Sigmoid colon (tissue), 7 donors: ENCODE measurements around the gene MC1R. TPM values are rescaled to one million over a fixed set of nuclear protein-coding genes. Genes with fewer than 3 reads are reported as not detected.

Source experiments
- DNase-seq: peaks from one replicate; pipeline ENCODE4 v3.0.0-alpha.2; 2019
- H3K27ac ChIP-seq, 4 donors: fragments of 200-600 bp; sonication (generic); one replicate each; pipeline ENCODE4 v1.5.1; 2016 to 2019; ENCODE audit warnings: mild to moderate bottlenecking in 1 of 4
- H3K27me3 ChIP-seq, 3 donors: fragments of 200-600 bp; sonication (generic); one replicate each; pipeline ENCODE4 v1.5.1; 2019; ENCODE audit warnings: mild to moderate bottlenecking in 1 of 3
- H3K36me3 ChIP-seq, 4 donors: fragments of 200-600 bp; sonication (generic); one replicate each; pipeline ENCODE4 v1.5.1; 2016 to 2019
- H3K4me1 ChIP-seq, 4 donors: fragments of 200-600 bp; sonication (generic); one replicate each; pipeline ENCODE4 v1.5.1; 2017 to 2019
- H3K4me3 ChIP-seq, 4 donors: fragments of 200-600 bp; sonication (generic); one replicate each; pipeline ENCODE4 v1.5.1; 2017 to 2019; ENCODE audit warnings: mild to moderate bottlenecking in 2 of 4, moderate library complexity in 1 of 4
- H3K9me3 ChIP-seq, 4 donors: fragments of 200-600 bp in 3 of 4; sonication (generic) in 3 of 4; one replicate each; pipeline versions ENCODE4 v1.5.1 to v1.6.1; 2013 to 2019
- CTCF ChIP-seq, 4 experiments: fragments of 450-650 bp in 3 of 4; fragments of 200-600 bp in 1 of 4; IDR thresholded peaks; one replicate each; pipeline ENCODE4 v1.5.1; 2016 to 2019; ENCODE audit warnings: antibody characterized with exemption in 4 of 4, mild to moderate bottlenecking in 3 of 4, moderate library complexity in 2 of 4
- EP300 ChIP-seq, 4 donors: sonication (generic); formaldehyde crosslinking; IDR thresholded peaks; one replicate each; pipeline ENCODE4 v1.6.1; 2017; ENCODE audit warnings: antibody characterized with exemption in 4 of 4
- POLR2A ChIP-seq, 2 donors: fragments of 450-650 bp; IDR thresholded peaks; one replicate each; pipeline ENCODE4 v1.6.1; 2016; ENCODE audit warnings: antibody characterized with exemption in 2 of 2, mild to moderate bottlenecking in 2 of 2, moderate library complexity in 2 of 2
- POLR2AphosphoS5 ChIP-seq, 4 donors: sonication (generic); formaldehyde crosslinking; IDR thresholded peaks; one replicate each; pipeline ENCODE4 v1.6.1; 2017; ENCODE audit warnings: antibody characterized with exemption in 4 of 4
- WGBS, 2 donors: extraction: QIAGEN DNeasy Blood & Tissue Kit; methylation state at CpG; one replicate each; pipeline ENCODE4 v1.1.7; 2013; 5-methylcytosine and 5-hydroxymethylcytosine counted together
- intact Hi-C: fragments of 100-400 bp; cut with DNase I; formaldehyde crosslinking; loops from one replicate; pipeline ENCODE4 v1.15.1; 2023
- polyA plus RNA-seq, 3 donors: library from polyadenylated mRNA; stranded (reverse); fragments of 200-250 nt; gene quantifications; one replicate each; pipeline ENCODE4 v1.2.3, GENCODE V29; 2013
- total RNA-seq, 4 donors: library from RNA; depleted of rRNA; stranded (reverse); fragments of >200 nt; gene quantifications; one replicate each; pipeline ENCODE4 v1.1.0, GENCODE V29; 2016
- donor health status: healthy with polysubstance abuse.
- donor health status: Bipolar disorder and iron deficiency.
- donor health status: healthy.

Gene MC1R
- total and polyA plus RNA-seq, 7 donors: 2.1 to 8.0 (median 4.9) TPM; not detected in 2

GRCh38 chr16:89904606-89905510, 13.8 kb upstream of the MC1R start:
- no peaks in the 10 kb centered on the region for H3K9me3 ChIP-seq
- intact Hi-C loops: no loop called here
- no peaks in the 10 kb centered on the region for H3K27me3 ChIP-seq
- TF ChIP-seq POLR2A (IDR thresholded peaks at IDR 0.05) (no peak), CTCF (IDR thresholded peaks at IDR 0.05) (no peak), EP300 (IDR thresholded peaks at IDR 0.05) (no peak), POLR2AphosphoS5 (IDR thresholded peaks at IDR 0.05) (no peak)
- peaks cover 42 to 78% (median 58%) of the 10 kb centered on the region in 4 donors for H3K36me3 ChIP-seq
- no peak overlapping the region for H3K4me3 ChIP-seq
- peaks cover 0 to 2% (median under 1%) of the 10 kb centered on the region in 4 donors for H3K4me1 ChIP-seq
- no peak for DNase-seq
- 88 to 92% methylated on average over 31 of the region's 31 CpGs for WGBS, 2 donors
- H3K27ac ChIP-seq: no peak overlapping the region

GRCh38 chr16:89905511-89906139, 13.0 kb upstream of the MC1R start:
- Histone ChIP-seq H3K27ac (no peak overlapping the region), H3K36me3 (peaks cover 35 to 75% (median 52%) of the 10 kb centered on the region in 4 donors), H3K4me3 (no peak overlapping the region), H3K9me3 (no peaks in the 10 kb centered on the region), H3K4me1 (peaks cover 0 to 7% (median 5%) of the 10 kb centered on the region in 4 donors), H3K27me3 (no peaks in the 10 kb centered on the region)
- intact Hi-C loops: no loop called here
- DNase-seq: peak; percentile 58
- WGBS, 2 donors: 93 to 95% methylated on average over 23 of the region's 23 CpGs
- TF ChIP-seq POLR2A (IDR thresholded peaks at IDR 0.05): no peak
- TF ChIP-seq POLR2AphosphoS5 (IDR thresholded peaks at IDR 0.05): peak in 1 of 4 donors; percentile 30

GRCh38 chr16:89906140-89907025, 12.3 kb upstream of the MC1R start:
- TF ChIP-seq POLR2AphosphoS5 (IDR thresholded peaks at IDR 0.05): no peak
- TF ChIP-seq EP300 (IDR thresholded peaks at IDR 0.05): no peak
- no peak for TF ChIP-seq CTCF (IDR thresholded peaks at IDR 0.05)
- TF ChIP-seq POLR2A (IDR thresholded peaks at IDR 0.05): no peak
- peaks cover 0 to 7% (median 5%) of the 10 kb centered on the region in 4 donors for H3K4me1 ChIP-seq
- H3K27me3 ChIP-seq: no peaks in the 10 kb centered on the region
- DNase-seq: no peak
- no peak overlapping the region for H3K27ac ChIP-seq
- 96 to 97% methylated on average over 40 of the region's 40 CpGs for WGBS, 2 donors
- intact Hi-C loops: no loop called here
- H3K4me3 ChIP-seq: no peak overlapping the region
- H3K9me3 ChIP-seq: no peaks in the 10 kb centered on the region
- peaks cover 29 to 76% (median 51%) of the 10 kb centered on the region in 4 donors for H3K36me3 ChIP-seq

- Histone ChIP-seq H3K9me3 (no peaks in the 10 kb centered on the region), H3K4me1 (peaks cover 0 to 7% (median 5%) of the 10 kb centered on the region in 4 donors), H3K36me3 (peaks cover 29 to 81% (median 53%) of the 10 kb centered on the region in 4 donors), H3K4me3 (no peak overlapping the region), H3K27me3 (no peaks in the 10 kb centered on the region), H3K27ac (no peak overlapping the region)
- DNase-seq: no peak
- intact Hi-C loops: no loop called here
- 97 to 98% methylated on average over 13 of the region's 13 CpGs for WGBS, 2 donors
- TF ChIP-seq POLR2AphosphoS5 (IDR thresholded peaks at IDR 0.05): no peak
- TF ChIP-seq CTCF (IDR thresholded peaks at IDR 0.05): no peak
- TF ChIP-seq POLR2A (IDR thresholded peaks at IDR 0.05): no peak
- no peak for TF ChIP-seq EP300 (IDR thresholded peaks at IDR 0.05)
These were observed 11.4 kb upstream of the MC1R start for GRCh38 chr16:89907055-89907814.
